Left ventricle myocardium inferior (tissue), 1 donor: ENCODE data around the gene DAPK3. TPM values are rescaled to one million over a fixed set of nuclear protein-coding genes. Genes with fewer than 3 reads are reported as not detected.
A peak's percentile ranks its signal among the peaks of the same experiment; 100 is the strongest.
"Not testable (repeated sequence)": the region's sequence is repeated elsewhere in the genome, so short reads cannot be mapped to it uniquely, and the experiment has no call there.

ENCODE experiments used
- DNase-seq: peaks from one replicate; pipeline ENCODE4 v3.0.0-alpha.2; 2020
- H3K27ac ChIP-seq: fragments of 200-600 bp; replicated peaks from 2 replicates; pipeline ENCODE4 v1.8.0; 2021
- H3K27me3 ChIP-seq: fragments of 200-600 bp; 2 replicates; pipeline ENCODE4 v1.8.0; 2021; ENCODE audit warnings: low read depth
- H3K36me3 ChIP-seq: fragments of 200-600 bp; 2 replicates; pipeline ENCODE4 v1.8.0; 2021
- H3K4me1 ChIP-seq: fragments of 200-600 bp; 2 replicates; pipeline ENCODE4 v1.8.0; 2021
- H3K4me3 ChIP-seq: fragments of 200-600 bp; 2 replicates; pipeline ENCODE4 v1.8.0; 2021; ENCODE audit warnings: mild to moderate bottlenecking, moderate library complexity
- H3K9me3 ChIP-seq: fragments of 200-600 bp; replicated peaks from 2 replicates; pipeline ENCODE4 v1.8.0; 2021
- CTCF ChIP-seq: fragments of 200-600 bp; IDR thresholded peaks from 2 replicates; pipeline ENCODE4 v1.8.0; 2021; ENCODE audit warnings: antibody characterized with exemption, mild to moderate bottlenecking, borderline replicate concordance
- intact Hi-C: fragments of 100-400 bp; cut with micrococcal nuclease; formaldehyde crosslinking; loops from one replicate; pipeline ENCODE4 v1.11.0; 2022
- total RNA-seq: library from RNA; stranded (reverse); fragmentation: NEBNext Ultra II Directional; extraction: Animal tissue kit (Norgen Biotek cat#: 25700); gene quantifications from one replicate; pipeline ENCODE4 v1.2.1, GENCODE V29; 2021
- donor health status: DM: no; HTN: yes; CAD: no; lungs with severe emphysema.

The DAPK3 gene
- total RNA-seq, 1 donor from 2014 or later: 74.6 TPM

DNA sequence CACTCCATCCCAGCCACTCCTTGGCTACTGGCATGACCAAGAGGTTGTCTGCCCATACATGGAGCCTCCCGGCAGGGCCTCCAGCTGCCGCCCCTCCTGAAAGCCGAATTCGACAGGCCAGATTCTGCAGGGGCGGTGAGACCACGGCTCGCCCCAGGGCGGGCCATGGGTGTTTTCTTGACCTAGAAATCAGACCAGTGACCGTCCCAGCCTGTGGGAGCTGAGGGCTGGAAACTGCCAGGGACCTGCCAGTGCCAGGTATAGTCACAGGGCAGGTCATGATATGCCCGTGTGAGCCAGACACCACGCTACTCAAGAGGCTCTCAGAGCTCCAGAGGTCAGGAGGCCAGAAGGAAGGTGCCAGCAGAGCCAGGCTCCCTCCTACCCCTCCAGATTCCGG, 16.8 kb downstream of the DAPK3 start:
- Histone ChIP-seq H3K27ac (peak overlapping the region; percentile 95), H3K4me1 (peaks cover 55% of the 10 kb centered on the region), H3K36me3 (peaks cover 34% of the 10 kb centered on the region), H3K4me3 (no peak overlapping the region), H3K9me3 (no peaks in the 10 kb centered on the region), H3K27me3 (no peaks in the 10 kb centered on the region)
- no peak for TF ChIP-seq CTCF
- DNase-seq: peak; percentile 54
- intact Hi-C loops: no loop called here

DNA sequence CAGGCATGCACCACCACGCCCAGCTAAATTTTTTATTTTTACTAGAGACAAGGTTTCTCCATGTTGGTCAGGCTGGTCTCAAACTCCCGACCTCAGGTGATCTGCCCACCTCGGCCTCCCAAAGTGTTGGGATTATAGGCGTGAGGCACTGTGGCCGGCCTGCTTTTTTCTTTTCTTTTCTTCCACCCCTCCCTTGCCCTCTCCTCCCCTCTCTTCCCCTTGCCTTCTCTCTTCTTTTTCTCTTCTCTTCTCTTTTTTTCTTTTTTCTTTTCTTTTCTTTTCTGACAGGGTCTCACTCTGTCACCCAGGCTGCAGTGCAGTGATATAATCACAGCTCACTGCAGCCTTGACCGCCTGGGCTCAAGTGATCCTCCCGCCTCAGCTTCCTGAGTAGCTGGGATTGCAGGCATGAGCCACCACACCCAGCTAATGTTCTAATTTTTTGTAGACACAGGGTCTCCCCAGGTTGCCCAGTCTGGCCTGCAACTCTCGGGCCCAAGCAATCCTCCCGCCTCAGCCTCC, 18.1 kb downstream of the DAPK3 start:
- H3K27me3 ChIP-seq, DNase-seq, H3K9me3 ChIP-seq, intact Hi-C loops: not testable (repeated sequence)
- H3K27ac ChIP-seq: peak overlapping the region; percentile 95
- H3K36me3 ChIP-seq: peaks cover 21% of the 10 kb centered on the region
- peak overlapping the region; percentile 74 for H3K4me3 ChIP-seq
- peaks cover 63% of the 10 kb centered on the region for H3K4me1 ChIP-seq

DNA sequence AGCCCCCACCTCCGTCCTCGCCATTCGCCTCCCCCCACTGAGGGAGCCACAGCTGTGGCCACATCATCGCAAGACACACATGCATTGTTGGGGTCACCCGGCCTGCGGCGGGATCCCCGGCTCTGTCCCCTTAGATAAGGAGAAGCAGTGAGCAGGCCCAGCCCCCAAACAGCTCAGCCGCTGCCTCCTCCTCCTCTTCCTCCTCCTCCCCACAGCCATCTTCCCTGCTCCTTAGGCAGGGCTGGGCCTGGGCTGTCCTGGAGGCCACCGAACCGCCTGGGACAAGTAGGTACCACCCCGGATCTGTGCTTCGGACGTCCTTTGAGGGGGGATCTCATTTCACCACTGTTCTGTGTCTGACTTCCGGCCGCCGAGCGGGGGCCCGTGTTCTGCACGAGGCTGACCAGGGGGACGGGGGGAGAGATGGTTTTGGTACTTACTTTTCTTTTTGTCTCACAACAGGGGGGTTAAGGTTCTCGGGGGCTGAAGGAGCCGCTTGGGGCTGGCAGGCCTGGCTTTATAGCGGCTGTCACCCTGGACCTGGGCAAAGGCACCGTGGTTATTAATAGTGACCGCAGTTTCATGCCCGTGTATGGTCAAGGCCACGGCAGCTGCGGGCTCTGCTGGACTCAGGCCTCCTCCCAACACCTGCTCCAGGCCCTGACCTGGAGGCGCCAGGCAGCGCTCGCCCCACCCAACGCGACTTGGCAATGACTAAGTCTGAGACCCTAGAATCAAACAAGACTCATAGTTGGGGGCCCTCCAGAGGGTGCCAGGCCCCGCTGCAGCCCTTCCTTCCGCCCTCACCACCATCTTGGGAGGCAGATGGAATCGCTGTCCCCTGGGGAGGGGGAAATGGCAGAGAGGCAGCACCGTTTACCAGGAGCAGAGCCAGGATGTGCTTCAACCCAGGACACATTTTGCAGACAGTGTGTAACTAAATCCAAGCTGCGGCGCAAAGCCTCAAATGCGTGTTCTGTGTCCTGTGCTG, 19.7 kb downstream of the DAPK3 start:
- TF ChIP-seq CTCF: no peak
- Histone ChIP-seq H3K36me3 (peaks cover 7% of the 10 kb centered on the region), H3K4me3 (peak overlapping the region; percentile 74), H3K9me3 (no peaks in the 10 kb centered on the region), H3K4me1 (peaks cover 73% of the 10 kb centered on the region), H3K27ac (peak overlapping the region; percentile 95), H3K27me3 (no peaks in the 10 kb centered on the region)
- intact Hi-C loops: no loop called here
- peak; percentile 75 for DNase-seq

- no peak for DNase-seq
- Histone ChIP-seq H3K27me3 (no peaks in the 10 kb centered on the region), H3K27ac (peak overlapping the region; percentile 95), H3K4me1 (peaks cover 79% of the 10 kb centered on the region), H3K36me3 (no peaks in the 10 kb centered on the region), H3K9me3 (no peaks in the 10 kb centered on the region), H3K4me3 (peak overlapping the region; percentile 74)
- intact Hi-C loops: no loop called here
- no peak for TF ChIP-seq CTCF
Observed at GRCh38 chr19:3949997-3950859, 20.7 kb downstream of the DAPK3 start.

- no peak for DNase-seq
- intact Hi-C loops: no loop called here
- TF ChIP-seq CTCF: no peak
- Histone ChIP-seq H3K4me3 (peak overlapping the region; percentile 74), H3K27ac (peak overlapping the region; percentile 95), H3K27me3 (no peaks in the 10 kb centered on the region), H3K4me1 (peaks cover 82% of the 10 kb centered on the region), H3K9me3 (no peaks in the 10 kb centered on the region), H3K36me3 (no peaks in the 10 kb centered on the region)
Observed at GRCh38 chr19:3949294-3949693, 21.6 kb downstream of the DAPK3 start.

DNA sequence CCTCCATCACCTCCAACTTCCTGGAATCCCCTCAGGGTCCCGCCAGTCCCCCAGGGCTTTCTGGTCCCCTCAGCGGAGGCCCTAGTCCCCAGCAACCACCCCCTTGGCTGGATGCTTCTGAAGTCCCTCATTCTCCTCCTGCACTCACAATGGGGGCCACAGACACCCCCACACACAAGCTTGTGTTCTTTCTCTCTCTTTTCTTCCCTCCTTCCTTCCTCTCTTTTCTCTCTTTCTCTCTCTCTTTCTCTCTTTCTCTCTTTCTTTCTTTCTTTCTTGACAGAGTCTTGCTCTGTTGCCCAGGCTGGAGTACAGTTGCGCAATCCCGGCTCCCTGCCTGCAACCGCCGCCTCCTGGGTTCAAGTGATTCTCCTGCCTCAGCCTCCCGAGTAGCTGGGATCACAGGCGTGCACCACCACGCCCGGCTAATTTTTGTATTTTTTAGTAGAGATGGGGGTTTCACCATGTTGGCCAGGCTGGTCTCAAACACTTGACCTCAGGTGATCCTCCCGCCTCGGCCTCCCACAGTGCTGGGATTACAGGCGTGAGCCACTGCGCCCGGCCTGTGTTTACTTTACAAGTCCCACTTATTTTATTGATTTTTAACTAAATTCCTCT, 23.5 kb downstream of the DAPK3 start:
- Histone ChIP-seq H3K27ac (peak overlapping the region; percentile 23), H3K4me1 (peaks cover 82% of the 10 kb centered on the region), H3K4me3 (peak overlapping the region; percentile 74)
- H3K9me3 ChIP-seq, H3K36me3 ChIP-seq, DNase-seq, H3K27me3 ChIP-seq, intact Hi-C loops: not testable (repeated sequence)
